ENCODE results near the gene TAOK1. TPM values are rescaled to one million over a fixed set of nuclear protein-coding genes. Genes with fewer than 3 reads are reported as not detected.

Gene TAOK1
- total and polyA plus RNA-seq, 2 of the 13 experiments (the other 11 are each of a cell fraction or from before 2014, with no cell fraction given) = 14.1 to 23.0 TPM

DNA sequence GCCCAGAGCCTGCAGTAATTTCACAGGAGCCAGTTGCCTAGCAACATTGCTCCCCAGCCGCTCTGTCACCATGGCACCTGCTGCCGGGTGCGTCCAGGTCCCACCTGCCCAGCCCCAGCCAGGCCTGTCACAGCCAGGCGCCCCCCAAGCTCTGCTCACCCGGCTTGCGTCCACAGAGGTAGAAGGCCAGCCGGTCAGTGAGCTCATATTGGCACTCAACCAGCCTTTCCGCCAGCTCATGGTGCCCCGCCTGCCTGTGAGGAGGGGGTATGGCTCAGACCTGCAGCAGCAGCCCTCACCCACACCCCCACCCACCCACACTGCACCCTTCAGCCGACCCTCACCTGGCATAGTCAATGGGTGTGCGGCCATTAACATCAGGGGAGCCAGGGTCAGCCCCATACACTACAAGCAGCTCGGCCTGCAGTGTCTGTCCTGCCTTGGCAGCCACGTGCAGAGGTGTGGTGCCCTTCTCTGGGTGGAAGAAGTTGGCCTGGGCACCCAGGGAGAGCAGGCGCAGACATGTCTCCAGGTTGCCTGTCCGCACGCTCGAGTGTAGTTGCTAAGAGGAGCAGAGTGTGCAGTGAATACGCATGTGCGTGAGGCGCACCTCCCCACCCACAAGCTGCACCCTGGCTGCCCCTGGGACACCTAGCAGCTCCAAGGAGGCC lies 191.6 kb downstream of the TAOK1 start:
- POLR2A ChIA-PET = no interaction called here
- Histone ChIP-seq H3K79me2 (ENCODE audit: insufficient read depth, low read length) (peaks cover 3% of the 10 kb centered on the region), H3K9ac (ENCODE audit: insufficient read depth, low read depth, low read length) (no peak overlapping the region), H3K4me1 (ENCODE audit: insufficient read depth, low read length) (peaks cover 15% of the 10 kb centered on the region), H2AFZ (ENCODE audit: low read length) (no peak overlapping the region), H3K9me3 (ENCODE audit: low read length) (no peaks in the 10 kb centered on the region), H3K27me3 (ENCODE audit: control insufficient read depth in 1 of 2, insufficient read depth in 2 of 2, low read length in 2 of 2) (no peaks in the 10 kb centered on the region), H3K4me3 (replicated peaks in 1 of 3; ENCODE audit: insufficient read depth in 1 of 3, low read depth in 2 of 3, low read length in 3 of 3) (no peak overlapping the region), H3K4me2 (ENCODE audit: low read depth, low read length) (no peak overlapping the region), H4K20me1 (ENCODE audit: insufficient read depth, low read length) (no peaks in the 10 kb centered on the region; the same call in 1 of the 2 replicates), H3K36me3 (replicated peaks in 1 of 2; ENCODE audit: control insufficient read depth in 1 of 2, insufficient read depth in 2 of 2, low read length in 2 of 2) (peaks cover 6 to 10% of the 10 kb centered on the region in 2 experiments; a peak in 4 of 5 replicates), H3K27ac (ENCODE audit: extremely low read length, insufficient read depth, low read length) (no peak overlapping the region)
- CTCF ChIA-PET (ENCODE audit: low intra/inter-chr PET ratio, low total read pairs) = interaction anchor here (3.1 kb wide), 1 partner anchor 10 kb away, joined by 39 read pairs; the partner anchor contains the start of gene ANKRD13B
- FAIRE-seq (no peak), ATAC-seq (no peak), DNase-seq (ENCODE audit: low spot score) (no peak)
- TF ChIP-seq AGO2 (optimal IDR thresholded peaks at IDR 0.05; ENCODE audit: low read depth, low read length) = peak; percentile 42
- TF ChIP-seq, protein P1, sequence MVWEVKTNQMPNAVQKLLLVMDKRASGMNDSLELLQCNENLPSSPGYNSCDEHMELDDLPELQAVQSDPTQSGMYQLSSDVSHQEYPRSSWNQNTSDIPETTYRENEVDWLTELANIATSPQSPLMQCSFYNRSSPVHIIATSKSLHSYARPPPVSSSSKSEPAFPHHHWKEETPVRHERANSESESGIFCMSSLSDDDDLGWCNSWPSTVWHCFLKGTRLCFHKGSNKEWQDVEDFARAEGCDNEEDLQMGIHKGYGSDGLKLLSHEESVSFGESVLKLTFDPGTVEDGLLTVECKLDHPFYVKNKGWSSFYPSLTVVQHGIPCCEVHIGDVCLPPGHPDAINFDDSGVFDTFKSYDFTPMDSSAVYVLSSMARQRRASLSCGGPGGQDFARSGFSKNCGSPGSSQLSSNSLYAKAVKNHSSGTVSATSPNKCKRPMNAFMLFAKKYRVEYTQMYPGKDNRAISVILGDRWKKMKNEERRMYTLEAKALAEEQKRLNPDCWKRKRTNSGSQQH (CRISPR knock-in tag; IDR thresholded peaks at IDR 0.05; ENCODE audit: low read depth) = no peak
- BruUV-seq (replicated peaks) = no TSS peak
- in situ Hi-C loops (cut with HindIII; ENCODE audit: extremely low pct_ligation_motif_present, low pct_unique_long_range_greater_than_20kb) (loop anchor here (5.0 kb wide), 1 partner anchor 36 kb away; no protein-coding TSS in a partner anchor), intact Hi-C loops (cut with micrococcal nuclease; ENCODE audit: unreplicated experiment) (no loop called here)
- 98% methylated on average over 12 of the region's 20 CpGs for WGBS (ENCODE audit: low lambda C conversion rate)

DNA sequence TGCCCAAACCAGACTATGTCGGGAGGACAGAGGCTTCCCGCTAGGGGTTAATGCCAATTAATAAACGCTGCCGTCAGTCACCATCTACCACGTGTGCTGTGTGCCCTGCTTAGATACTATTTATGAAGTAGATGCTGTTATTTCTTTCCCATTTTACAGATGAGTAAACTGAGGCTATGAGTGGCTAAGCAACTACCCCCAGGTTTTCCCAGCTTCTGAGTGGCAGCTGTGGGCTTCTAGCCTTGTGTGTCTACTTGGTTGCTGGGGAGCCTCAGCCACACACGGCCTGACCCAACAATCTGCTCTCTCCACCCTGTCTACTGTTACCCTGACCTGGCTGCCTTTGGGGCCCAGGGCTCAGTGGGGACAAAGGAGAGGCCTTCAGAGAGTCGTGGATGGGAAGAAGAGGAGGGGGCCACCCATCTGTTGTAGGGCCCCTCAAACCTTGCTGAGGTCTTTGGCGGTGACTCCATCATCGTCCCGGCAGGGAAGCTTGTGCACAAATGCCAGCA lies 192.1 kb downstream of the TAOK1 start:
- no peak for DNase-seq (ENCODE audit: low spot score)
- Histone ChIP-seq H3K9ac (ENCODE audit: insufficient read depth, low read depth, low read length) (no peak overlapping the region), H3K4me1 (ENCODE audit: insufficient read depth, low read length) (peaks cover 20% of the 10 kb centered on the region), H3K27ac (ENCODE audit: extremely low read length, insufficient read depth, low read length) (no peak overlapping the region), H3K27me3 (ENCODE audit: control insufficient read depth in 1 of 2, insufficient read depth in 2 of 2, low read length in 2 of 2) (no peaks in the 10 kb centered on the region), H4K20me1 (ENCODE audit: insufficient read depth, low read length) (peaks cover 1% of the 10 kb centered on the region; the same call in 1 of the 2 replicates), H3K79me2 (ENCODE audit: insufficient read depth, low read length) (peaks cover 7% of the 10 kb centered on the region), H3K9me3 (ENCODE audit: low read length) (no peaks in the 10 kb centered on the region), H3K36me3 (replicated peaks in 1 of 2; ENCODE audit: control insufficient read depth in 1 of 2, insufficient read depth in 2 of 2, low read length in 2 of 2) (peaks cover 6 to 9% of the 10 kb centered on the region in 2 experiments; a peak in 4 of 5 replicates), H3K4me2 (ENCODE audit: low read depth, low read length) (no peak overlapping the region), H3K4me3 (replicated peaks in 1 of 3; ENCODE audit: insufficient read depth in 1 of 3, low read depth in 2 of 3, low read length in 3 of 3) (no peak overlapping the region), H2AFZ (ENCODE audit: low read length) (no peak overlapping the region)
- TF ChIP-seq ZNF329 (CRISPR knock-in tag; IDR thresholded peaks at IDR 0.05; ENCODE audit: low read depth) (no peak), ZFYVE20 (CRISPR knock-in tag; IDR thresholded peaks at IDR 0.05; ENCODE audit: borderline replicate concordance, low read depth) (no peak), ZNF629 (CRISPR knock-in tag; conservative IDR thresholded peaks at IDR 0.05) (peak; percentile 86), ZNF713 (CRISPR knock-in tag; IDR thresholded peaks at IDR 0.05) (no peak), SATB2 (CRISPR knock-in tag; IDR thresholded peaks at IDR 0.05) (no peak), ZNF326 (CRISPR knock-in tag; IDR thresholded peaks at IDR 0.05; ENCODE audit: borderline replicate concordance) (no peak), MATR3 (CRISPR knock-in tag; IDR thresholded peaks at IDR 0.05) (no peak)
- TF ChIP-seq, protein P2, sequence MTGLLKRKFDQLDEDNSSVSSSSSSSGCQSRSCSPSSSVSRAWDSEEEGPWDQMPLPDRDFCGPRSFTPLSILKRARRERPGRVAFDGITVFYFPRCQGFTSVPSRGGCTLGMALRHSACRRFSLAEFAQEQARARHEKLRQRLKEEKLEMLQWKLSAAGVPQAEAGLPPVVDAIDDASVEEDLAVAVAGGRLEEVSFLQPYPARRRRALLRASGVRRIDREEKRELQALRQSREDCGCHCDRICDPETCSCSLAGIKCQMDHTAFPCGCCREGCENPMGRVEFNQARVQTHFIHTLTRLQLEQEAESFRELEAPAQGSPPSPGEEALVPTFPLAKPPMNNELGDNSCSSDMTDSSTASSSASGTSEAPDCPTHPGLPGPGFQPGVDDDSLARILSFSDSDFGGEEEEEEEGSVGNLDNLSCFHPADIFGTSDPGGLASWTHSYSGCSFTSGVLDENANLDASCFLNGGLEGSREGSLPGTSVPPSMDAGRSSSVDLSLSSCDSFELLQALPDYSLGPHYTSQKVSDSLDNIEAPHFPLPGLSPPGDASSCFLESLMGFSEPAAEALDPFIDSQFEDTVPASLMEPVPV (CRISPR knock-in tag; IDR thresholded peaks at IDR 0.05) = no peak
- ChIA-PET CTCF (ENCODE audit: low intra/inter-chr PET ratio, low total read pairs) (interaction anchor here (0.6 to 3.1 kb wide), 2 partner anchors 10 kb away, joined by 3 to 39 read pairs; partner anchors contain the start of gene ANKRD13B), POLR2A (no interaction called here)
- intact Hi-C loops (cut with micrococcal nuclease; ENCODE audit: unreplicated experiment) (no loop called here), in situ Hi-C loops (cut with HindIII; ENCODE audit: extremely low pct_ligation_motif_present, low pct_unique_long_range_greater_than_20kb) (loop anchor here (5.0 kb wide), 1 partner anchor 35 kb away; no protein-coding TSS in a partner anchor)
- 97% methylated on average over 10 of the region's 10 CpGs for WGBS (ENCODE audit: low lambda C conversion rate)
- no peak for ATAC-seq
- no TSS peak for BruUV-seq (replicated peaks)
- FAIRE-seq = no peak

Data from HepG2 (cell line).